Measurements from ENCODE around the gene EIF4G2.

DNA sequence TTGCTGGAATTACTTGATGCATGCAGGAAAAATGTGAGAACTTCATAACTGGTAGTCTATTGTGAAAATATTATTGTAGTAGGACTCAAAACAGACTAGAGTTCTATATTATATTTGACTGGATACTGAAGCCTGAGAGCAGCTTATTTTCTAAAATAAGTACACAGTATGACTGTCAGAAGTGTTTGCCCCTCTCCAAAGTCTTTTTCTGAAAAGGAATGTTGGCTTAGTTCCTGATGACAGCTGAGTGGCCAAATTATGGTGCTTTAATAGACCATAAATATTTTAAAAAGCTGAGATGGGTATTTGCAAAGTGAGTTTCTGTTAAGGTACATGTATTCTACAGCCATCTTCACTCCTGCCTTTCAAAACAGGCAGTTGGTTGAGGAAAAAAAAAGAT, 36.1 kb upstream of the EIF4G2 start:
- TF ChIP-seq, protein P1, sequence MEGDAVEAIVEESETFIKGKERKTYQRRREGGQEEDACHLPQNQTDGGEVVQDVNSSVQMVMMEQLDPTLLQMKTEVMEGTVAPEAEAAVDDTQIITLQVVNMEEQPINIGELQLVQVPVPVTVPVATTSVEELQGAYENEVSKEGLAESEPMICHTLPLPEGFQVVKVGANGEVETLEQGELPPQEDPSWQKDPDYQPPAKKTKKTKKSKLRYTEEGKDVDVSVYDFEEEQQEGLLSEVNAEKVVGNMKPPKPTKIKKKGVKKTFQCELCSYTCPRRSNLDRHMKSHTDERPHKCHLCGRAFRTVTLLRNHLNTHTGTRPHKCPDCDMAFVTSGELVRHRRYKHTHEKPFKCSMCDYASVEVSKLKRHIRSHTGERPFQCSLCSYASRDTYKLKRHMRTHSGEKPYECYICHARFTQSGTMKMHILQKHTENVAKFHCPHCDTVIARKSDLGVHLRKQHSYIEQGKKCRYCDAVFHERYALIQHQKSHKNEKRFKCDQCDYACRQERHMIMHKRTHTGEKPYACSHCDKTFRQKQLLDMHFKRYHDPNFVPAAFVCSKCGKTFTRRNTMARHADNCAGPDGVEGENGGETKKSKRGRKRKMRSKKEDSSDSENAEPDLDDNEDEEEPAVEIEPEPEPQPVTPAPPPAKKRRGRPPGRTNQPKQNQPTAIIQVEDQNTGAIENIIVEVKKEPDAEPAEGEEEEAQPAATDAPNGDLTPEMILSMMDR (IDR thresholded peaks at IDR 0.05) = no peak
- no peak for TF ChIP-seq POLR2A (IDR thresholded peaks at IDR 0.05)

Data from heart left ventricle (tissue), 13 donors.